Mesothelial cell of epicardium (in vitro differentiated cells): ENCODE measurements around the gene BTBD16. TPM values are rescaled to one million over a fixed set of nuclear protein-coding genes. Genes with fewer than 3 reads are reported as not detected.

ENCODE experiments used
- DNase-seq, 2 experiments: peaks; one replicate each; pipeline ENCODE4 v3.0.0; 2021; ENCODE audit warnings: low spot score in 2 of 2; ENCODE audit not compliant: unreplicated experiment in 2 of 2
- H3K27ac Mint-ChIP-seq: 2 replicates; pipeline ENCODE4 v1.8.0; 2021; ENCODE audit warnings: mixed read lengths
- H3K27me3 Mint-ChIP-seq: 2 replicates; pipeline ENCODE4 v1.8.0; 2021; ENCODE audit warnings: low read depth, mixed read lengths
- H3K36me3 Mint-ChIP-seq: 2 replicates; pipeline ENCODE4 v1.8.0; 2021; ENCODE audit warnings: mixed read lengths
- H3K4me1 Mint-ChIP-seq: 2 replicates; pipeline ENCODE4 v1.8.0; 2021; ENCODE audit warnings: mixed read lengths
- H3K4me3 Mint-ChIP-seq: 2 replicates; pipeline ENCODE4 v1.8.0; 2021; ENCODE audit warnings: mild to moderate bottlenecking, moderate library complexity, mixed read lengths
- H3K9me3 Mint-ChIP-seq: 2 replicates; pipeline ENCODE4 v1.8.0; 2021; ENCODE audit warnings: mixed read lengths
- total RNA-seq: library from RNA; stranded (reverse); gene quantifications from 3 replicates; pipeline ENCODE4 v1.2.1, GENCODE V29; 2021
- TF ChIP-seq, protein P1 (sequence below): fragments of 200-600 bp; sonication (generic); IDR thresholded peaks from one replicate; pipeline ENCODE4 v1.5.0; 2021; ENCODE audit warnings: antibody characterized with exemption; ENCODE audit not compliant: unreplicated experiment

The BTBD16 gene
- total RNA-seq, 1 donor from 2014 or later, result not detected

GRCh38 chr10:122311716-122312115, 40.6 kb downstream of the BTBD16 start:
- Mint-ChIP-seq H3K36me3 (no peaks in the 10 kb centered on the region), H3K4me3 (no peak overlapping the region), H3K4me1 (peaks cover 13% of the 10 kb centered on the region), H3K9me3 (no peaks in the 10 kb centered on the region), H3K27me3 (no peaks in the 10 kb centered on the region), H3K27ac (no peak overlapping the region)
- TF ChIP-seq, protein P1, sequence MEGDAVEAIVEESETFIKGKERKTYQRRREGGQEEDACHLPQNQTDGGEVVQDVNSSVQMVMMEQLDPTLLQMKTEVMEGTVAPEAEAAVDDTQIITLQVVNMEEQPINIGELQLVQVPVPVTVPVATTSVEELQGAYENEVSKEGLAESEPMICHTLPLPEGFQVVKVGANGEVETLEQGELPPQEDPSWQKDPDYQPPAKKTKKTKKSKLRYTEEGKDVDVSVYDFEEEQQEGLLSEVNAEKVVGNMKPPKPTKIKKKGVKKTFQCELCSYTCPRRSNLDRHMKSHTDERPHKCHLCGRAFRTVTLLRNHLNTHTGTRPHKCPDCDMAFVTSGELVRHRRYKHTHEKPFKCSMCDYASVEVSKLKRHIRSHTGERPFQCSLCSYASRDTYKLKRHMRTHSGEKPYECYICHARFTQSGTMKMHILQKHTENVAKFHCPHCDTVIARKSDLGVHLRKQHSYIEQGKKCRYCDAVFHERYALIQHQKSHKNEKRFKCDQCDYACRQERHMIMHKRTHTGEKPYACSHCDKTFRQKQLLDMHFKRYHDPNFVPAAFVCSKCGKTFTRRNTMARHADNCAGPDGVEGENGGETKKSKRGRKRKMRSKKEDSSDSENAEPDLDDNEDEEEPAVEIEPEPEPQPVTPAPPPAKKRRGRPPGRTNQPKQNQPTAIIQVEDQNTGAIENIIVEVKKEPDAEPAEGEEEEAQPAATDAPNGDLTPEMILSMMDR, result no peak
- DNase-seq, result no peak

- no peaks in the 10 kb centered on the region for H3K27me3 Mint-ChIP-seq
- DNase-seq, result no peak
- H3K4me3 Mint-ChIP-seq, result no peak overlapping the region
- TF ChIP-seq, protein P1, result no peak
- H3K4me1 Mint-ChIP-seq, result no peaks in the 10 kb centered on the region
- peaks cover 21% of the 10 kb centered on the region for H3K9me3 Mint-ChIP-seq
- no peak overlapping the region for H3K27ac Mint-ChIP-seq
- H3K36me3 Mint-ChIP-seq, result no peaks in the 10 kb centered on the region
These were observed 45.3 kb downstream of the BTBD16 start for GRCh38 chr10:122316224-122316884.

- H3K36me3 Mint-ChIP-seq, result no peaks in the 10 kb centered on the region
- TF ChIP-seq, protein P1, result no peak
- DNase-seq, result no peak
- H3K4me1 Mint-ChIP-seq, result no peaks in the 10 kb centered on the region
- H3K27ac Mint-ChIP-seq, result no peak overlapping the region
- H3K27me3 Mint-ChIP-seq, result peaks cover 2% of the 10 kb centered on the region
- H3K9me3 Mint-ChIP-seq, result peaks cover 24% of the 10 kb centered on the region
- H3K4me3 Mint-ChIP-seq, result no peak overlapping the region
These were observed 50.9 kb downstream of the BTBD16 start for GRCh38 chr10:122321960-122322359.

- Mint-ChIP-seq H3K4me3 (no peak overlapping the region), H3K9me3 (peaks cover 24% of the 10 kb centered on the region), H3K27me3 (peaks cover 2% of the 10 kb centered on the region), H3K27ac (no peak overlapping the region), H3K36me3 (no peaks in the 10 kb centered on the region), H3K4me1 (no peaks in the 10 kb centered on the region)
- TF ChIP-seq, protein P1, result no peak
- no peak for DNase-seq
These were observed 52.1 kb downstream of the BTBD16 start for GRCh38 chr10:122323189-122323588.

- Mint-ChIP-seq H3K4me3 (no peak overlapping the region), H3K27ac (no peak overlapping the region), H3K9me3 (peaks cover 20% of the 10 kb centered on the region), H3K36me3 (no peaks in the 10 kb centered on the region), H3K27me3 (peaks cover 2% of the 10 kb centered on the region), H3K4me1 (no peaks in the 10 kb centered on the region)
- no peak for DNase-seq
- TF ChIP-seq, protein P1, result no peak
These were observed 53.0 kb downstream of the BTBD16 start for GRCh38 chr10:122323941-122324675.
